SU-DHL-6 (cell line): ENCODE results near the gene ABLIM1.

ENCODE experiments used
- EZH2phosphoT487 ChIP-seq: fragments of 200-600 bp; sonication (generic), shearing (Covaris generic); conservative IDR thresholded peaks from 2 replicates; pipeline ENCODE4 v1.6.1; 2018; ENCODE audit warnings: mild to moderate bottlenecking, antibody characterized with exemption, low read length, moderate library complexity, mixed read lengths
- TF ChIP-seq, protein P1 (sequence below): fragments of 200-600 bp; sonication (generic); IDR thresholded peaks from one replicate; pipeline ENCODE4 v1.5.1; 2017; ENCODE audit warnings: antibody characterized with exemption, mild to moderate bottlenecking, low read length, moderate library complexity; ENCODE audit not compliant: insufficient read depth, poor library complexity, severe bottlenecking

DNA sequence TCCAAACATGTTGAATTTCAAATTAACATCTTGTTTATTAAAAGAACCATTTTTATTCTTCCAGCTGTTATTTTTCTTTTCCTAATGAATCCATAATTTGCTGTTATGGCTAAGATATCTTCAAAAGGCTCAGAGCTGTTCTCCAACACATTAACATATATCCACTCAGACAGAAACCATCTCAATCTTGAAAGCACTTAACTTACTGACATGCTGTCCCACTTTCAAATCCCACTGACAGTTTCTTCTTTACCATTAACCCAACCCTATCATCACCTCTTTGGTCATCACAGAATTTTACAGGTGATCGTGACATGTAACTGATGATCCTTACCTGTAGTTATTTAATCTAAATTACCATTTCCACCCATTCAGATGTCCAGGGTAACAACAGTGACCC is 178.2 kb downstream of the ABLIM1 start:
- TF ChIP-seq, protein P1, sequence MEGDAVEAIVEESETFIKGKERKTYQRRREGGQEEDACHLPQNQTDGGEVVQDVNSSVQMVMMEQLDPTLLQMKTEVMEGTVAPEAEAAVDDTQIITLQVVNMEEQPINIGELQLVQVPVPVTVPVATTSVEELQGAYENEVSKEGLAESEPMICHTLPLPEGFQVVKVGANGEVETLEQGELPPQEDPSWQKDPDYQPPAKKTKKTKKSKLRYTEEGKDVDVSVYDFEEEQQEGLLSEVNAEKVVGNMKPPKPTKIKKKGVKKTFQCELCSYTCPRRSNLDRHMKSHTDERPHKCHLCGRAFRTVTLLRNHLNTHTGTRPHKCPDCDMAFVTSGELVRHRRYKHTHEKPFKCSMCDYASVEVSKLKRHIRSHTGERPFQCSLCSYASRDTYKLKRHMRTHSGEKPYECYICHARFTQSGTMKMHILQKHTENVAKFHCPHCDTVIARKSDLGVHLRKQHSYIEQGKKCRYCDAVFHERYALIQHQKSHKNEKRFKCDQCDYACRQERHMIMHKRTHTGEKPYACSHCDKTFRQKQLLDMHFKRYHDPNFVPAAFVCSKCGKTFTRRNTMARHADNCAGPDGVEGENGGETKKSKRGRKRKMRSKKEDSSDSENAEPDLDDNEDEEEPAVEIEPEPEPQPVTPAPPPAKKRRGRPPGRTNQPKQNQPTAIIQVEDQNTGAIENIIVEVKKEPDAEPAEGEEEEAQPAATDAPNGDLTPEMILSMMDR = no peak
- no peak for TF ChIP-seq EZH2phosphoT487
